GM10847 (cell line): ENCODE data around the gene PCK1.

Experiments used
- POLR2A ChIP-seq: IDR thresholded peaks from 2 replicates; pipeline ENCODE4 v1.6.1; 2011; ENCODE audit not compliant: insufficient read length; ENCODE audit errors: extremely low read depth

Gene PCK1

GRCh38 chr20:57564180-57564802 lies 3.4 kb downstream of the PCK1 start:
- TF ChIP-seq POLR2A: no peak

GRCh38 chr20:57564951-57565642 lies 4.2 kb downstream of the PCK1 start:
- no peak for TF ChIP-seq POLR2A

GRCh38 chr20:57566399-57566798 lies 5.5 kb downstream of the PCK1 start:
- no peak for TF ChIP-seq POLR2A

GRCh38 chr20:57566803-57567459 lies 6.0 kb downstream of the PCK1 start:
- no peak for TF ChIP-seq POLR2A

- TF ChIP-seq POLR2A: no peak
These were observed 6.7 kb downstream of the PCK1 start for GRCh38 chr20:57567471-57568079.

- TF ChIP-seq POLR2A: no peak
These were observed 7.4 kb downstream of the PCK1 start for GRCh38 chr20:57568088-57568896.

- TF ChIP-seq POLR2A: no peak
These were observed 8.1 kb downstream of the PCK1 start for GRCh38 chr20:57568960-57569359.

GRCh38 chr20:57570145-57570850 lies 9.4 kb downstream of the PCK1 start:
- TF ChIP-seq POLR2A: no peak

- no peak for TF ChIP-seq POLR2A
These were observed 10.0 kb downstream of the PCK1 start for GRCh38 chr20:57570920-57571319.

GRCh38 chr20:57571782-57572416 lies 11.0 kb downstream of the PCK1 start:
- no peak for TF ChIP-seq POLR2A

- no peak for TF ChIP-seq POLR2A
These were observed 12.3 kb downstream of the PCK1 start for GRCh38 chr20:57573242-57573641.

- TF ChIP-seq POLR2A: no peak
These were observed 13.0 kb downstream of the PCK1 start for GRCh38 chr20:57573894-57574293.

GRCh38 chr20:57574954-57575353 lies 14.0 kb downstream of the PCK1 start:
- TF ChIP-seq POLR2A: no peak

- no peak for TF ChIP-seq POLR2A
These were observed 15.1 kb downstream of the PCK1 start for GRCh38 chr20:57576002-57576401.
